ENCODE data around the gene USP10. TPM values are rescaled to one million over a fixed set of nuclear protein-coding genes. Genes with fewer than 3 reads are reported as not detected.

USP10 gene
- polyA plus RNA-seq, 6 donors from 2014 or later = 69.4 to 103 (median 96.4) TPM

DNA sequence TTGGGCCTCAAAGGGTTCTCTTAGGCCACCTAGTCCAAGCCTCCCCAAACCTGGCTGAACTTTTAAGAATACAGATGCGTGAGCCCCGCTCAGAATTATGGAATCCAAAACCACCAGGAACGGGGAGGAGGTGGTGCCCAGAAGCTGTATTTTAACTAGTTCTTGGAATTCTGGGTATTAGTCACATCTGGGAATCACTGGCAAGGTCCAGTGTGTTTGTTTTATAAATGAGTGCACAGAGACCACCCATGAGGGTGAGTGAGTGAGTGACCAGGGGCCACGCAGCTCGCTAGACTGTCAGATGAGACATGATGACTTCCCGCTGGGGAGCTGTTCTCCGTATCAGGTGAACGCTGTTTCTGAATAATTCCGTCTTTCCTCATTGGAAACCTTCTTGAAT is 37.3 kb upstream of the USP10 start:
- Mint-ChIP-seq H3K36me3 (peaks cover 17 to 22% of the 10 kb centered on the region in 2 donors), H3K27ac (no peak overlapping the region), H3K9me3 (no peaks in the 10 kb centered on the region), H3K27me3 (no peaks in the 10 kb centered on the region), H3K4me3 (no peak overlapping the region), H3K4me1 (peaks cover 28 to 62% (median 33%) of the 10 kb centered on the region in 3 donors)
- ATAC-seq (ENCODE audit: low read depth in 2 of 2) (no peak), DNase-seq (no peak)

DNA sequence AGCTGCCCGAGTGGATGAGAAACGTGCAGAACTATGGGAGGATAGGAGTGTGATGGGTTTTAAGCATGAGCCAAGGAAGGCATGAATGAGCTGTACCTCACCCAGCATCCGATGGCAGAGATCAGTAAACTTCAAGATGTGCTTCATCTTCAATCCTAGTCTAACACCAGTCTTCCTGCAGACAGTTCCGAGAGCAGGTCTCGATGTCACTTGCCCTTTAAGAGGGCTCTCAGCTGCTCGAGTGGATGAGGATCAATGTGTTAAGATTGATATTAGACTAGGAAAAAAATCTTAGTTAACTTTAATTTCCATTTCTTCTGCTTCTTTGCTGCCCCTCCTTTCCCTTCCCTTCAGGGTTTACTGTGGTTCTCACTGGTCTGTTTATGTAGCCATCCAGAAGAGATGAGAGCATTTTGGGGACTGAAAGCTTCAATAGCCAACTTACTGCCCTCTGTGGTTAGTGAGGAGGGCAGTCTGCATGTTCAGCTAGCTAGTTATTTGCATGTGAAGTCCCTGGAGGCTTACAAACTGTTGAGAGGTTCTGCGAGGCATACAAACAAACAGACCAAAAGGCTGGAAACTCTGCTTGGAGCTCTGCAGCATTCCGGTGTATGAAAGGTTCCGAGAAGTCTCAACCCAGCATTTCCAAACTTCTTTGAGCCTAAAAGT is 36.2 kb upstream of the USP10 start:
- ATAC-seq (ENCODE audit: low read depth in 2 of 2) (peak; percentile 65 to 92), DNase-seq (no peak)
- Mint-ChIP-seq H3K27ac (peak overlapping the region in 4 of 6 donors; percentile 19 to 78 (median 68)), H3K4me1 (peaks cover 23 to 56% (median 33%) of the 10 kb centered on the region in 3 donors), H3K27me3 (no peaks in the 10 kb centered on the region), H3K36me3 (peaks cover 11 to 22% of the 10 kb centered on the region in 2 donors), H3K9me3 (no peaks in the 10 kb centered on the region), H3K4me3 (peak overlapping the region in 7 of 8 donors; percentile 32 to 82 (median 42))

DNA sequence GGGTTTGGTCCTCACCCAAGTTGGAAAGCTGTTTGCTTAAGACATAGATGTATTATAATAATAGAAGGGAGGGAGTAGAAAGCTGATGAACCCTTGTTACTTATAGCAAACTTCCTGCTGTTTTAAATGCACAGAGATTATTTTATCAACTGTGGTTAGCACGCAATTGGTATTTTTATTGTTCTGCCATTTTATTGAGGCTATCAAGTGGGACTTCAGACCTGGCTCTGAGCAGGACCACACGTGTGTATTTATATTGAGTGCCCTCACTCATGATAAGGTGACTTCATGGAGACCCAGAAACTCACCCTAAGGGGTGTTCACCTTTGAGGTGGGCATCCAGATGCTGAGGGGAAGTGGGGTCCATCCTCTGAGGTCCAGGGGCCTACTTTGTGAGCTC is 34.4 kb upstream of the USP10 start:
- Mint-ChIP-seq H3K27me3 (no peaks in the 10 kb centered on the region), H3K9me3 (no peaks in the 10 kb centered on the region), H3K36me3 (peaks cover 9 to 11% of the 10 kb centered on the region in 2 donors), H3K4me3 (no peak overlapping the region), H3K27ac (no peak overlapping the region), H3K4me1 (peaks cover 23 to 46% (median 33%) of the 10 kb centered on the region in 3 donors)
- ATAC-seq (ENCODE audit: low read depth in 2 of 2) = no peak
- DNase-seq = no peak

DNA sequence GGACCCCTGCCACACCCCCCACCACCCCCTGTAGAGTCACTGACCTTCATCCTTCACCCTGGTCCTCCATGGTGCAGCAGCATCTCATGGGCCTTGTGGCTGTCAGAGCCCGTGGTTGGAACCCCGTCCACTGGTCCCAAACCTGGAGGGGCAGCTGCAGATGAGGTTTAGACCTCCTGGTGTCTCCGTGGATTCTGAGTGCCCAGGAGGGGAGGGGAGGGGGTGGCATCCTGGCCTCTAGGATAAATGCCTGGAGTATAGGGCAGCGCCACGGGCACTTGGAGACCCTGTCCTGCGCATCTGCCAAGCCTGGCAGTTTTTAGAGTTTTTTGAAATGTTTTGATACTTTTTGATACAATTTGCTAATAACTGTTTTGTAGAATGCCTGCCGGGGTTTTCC is 34.0 kb upstream of the USP10 start:
- Mint-ChIP-seq H3K4me1 (peaks cover 23 to 44% (median 33%) of the 10 kb centered on the region in 3 donors), H3K27ac (no peak overlapping the region), H3K27me3 (no peaks in the 10 kb centered on the region), H3K4me3 (no peak overlapping the region), H3K36me3 (peaks cover 8 to 11% of the 10 kb centered on the region in 2 donors), H3K9me3 (no peaks in the 10 kb centered on the region)
- DNase-seq (no peak), ATAC-seq (ENCODE audit: low read depth in 2 of 2) (no peak)

DNA sequence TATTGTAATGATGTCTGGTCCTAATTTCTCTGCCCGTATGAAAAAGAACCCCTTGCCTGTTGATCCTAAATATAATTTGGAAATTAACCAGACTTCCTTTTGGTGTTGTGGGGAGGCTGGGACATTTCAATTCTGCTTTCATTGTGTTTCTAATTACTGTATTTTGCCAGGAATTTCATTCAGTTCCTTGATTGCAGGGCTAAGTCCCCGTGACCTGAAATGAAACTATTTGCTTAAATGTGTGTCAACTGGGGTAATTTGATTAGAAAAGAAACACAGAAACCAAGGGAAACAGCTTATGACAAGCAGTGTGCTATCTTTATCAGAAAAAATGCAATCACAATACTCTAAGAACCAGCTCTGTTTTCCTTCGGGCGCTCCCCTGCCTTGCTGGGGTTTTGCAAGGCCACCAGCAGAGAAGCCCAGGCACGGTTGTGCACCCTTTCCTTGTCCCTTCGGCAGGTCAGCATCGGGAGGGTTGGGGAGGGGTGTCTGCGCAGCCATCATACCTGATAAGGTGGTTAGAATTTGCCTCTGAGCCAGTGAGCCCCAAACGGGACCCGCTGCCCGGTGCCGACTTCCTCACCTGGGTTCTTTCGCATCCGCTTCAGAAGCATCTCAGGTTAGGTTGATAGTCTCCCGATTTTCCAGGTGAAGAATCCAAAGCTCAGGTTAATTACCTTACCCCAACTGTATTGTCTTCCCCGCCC is 32.0 kb upstream of the USP10 start:
- Mint-ChIP-seq H3K4me1 (peaks cover 31 to 44% (median 32%) of the 10 kb centered on the region in 3 donors), H3K27me3 (no peaks in the 10 kb centered on the region), H3K9me3 (no peaks in the 10 kb centered on the region), H3K36me3 (peaks cover 0 to 8% of the 10 kb centered on the region in 2 donors), H3K4me3 (no peak overlapping the region), H3K27ac (peak overlapping the region in 2 of 6 donors; percentile 33 to 76)
- ATAC-seq (ENCODE audit: low read depth in 2 of 2) = no peak
- no peak for DNase-seq

DNA sequence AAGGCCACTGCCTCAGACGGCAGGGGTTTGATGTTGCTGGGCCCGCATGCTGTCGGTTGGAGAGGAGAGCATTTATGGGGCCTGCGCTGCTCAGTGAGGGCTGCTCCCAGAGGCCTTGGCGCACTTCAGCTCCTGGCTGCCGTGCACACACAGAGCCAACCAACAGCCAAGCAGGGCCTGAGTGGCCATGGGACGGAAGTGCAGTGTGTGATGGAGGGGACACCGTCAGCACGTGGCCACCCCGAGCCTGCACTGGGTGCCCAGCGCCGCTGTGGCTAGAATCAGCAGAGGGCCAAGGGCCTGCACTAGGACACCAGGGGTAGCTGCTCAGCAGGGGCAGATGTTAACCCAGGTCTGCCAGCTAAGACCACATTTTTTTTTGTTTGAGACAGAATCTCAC is 29.7 kb upstream of the USP10 start:
- ATAC-seq (ENCODE audit: low read depth in 2 of 2) = no peak
- peaks cover 0 to 3% of the 10 kb centered on the region in 2 donors for H3K36me3 Mint-ChIP-seq
- H3K4me3 Mint-ChIP-seq = no peak overlapping the region
- H3K9me3 Mint-ChIP-seq = no peaks in the 10 kb centered on the region
- no peaks in the 10 kb centered on the region for H3K27me3 Mint-ChIP-seq
- H3K27ac Mint-ChIP-seq = no peak overlapping the region
- DNase-seq = no peak
- H3K4me1 Mint-ChIP-seq = peaks cover 13 to 32% (median 17%) of the 10 kb centered on the region in 3 donors

DNA sequence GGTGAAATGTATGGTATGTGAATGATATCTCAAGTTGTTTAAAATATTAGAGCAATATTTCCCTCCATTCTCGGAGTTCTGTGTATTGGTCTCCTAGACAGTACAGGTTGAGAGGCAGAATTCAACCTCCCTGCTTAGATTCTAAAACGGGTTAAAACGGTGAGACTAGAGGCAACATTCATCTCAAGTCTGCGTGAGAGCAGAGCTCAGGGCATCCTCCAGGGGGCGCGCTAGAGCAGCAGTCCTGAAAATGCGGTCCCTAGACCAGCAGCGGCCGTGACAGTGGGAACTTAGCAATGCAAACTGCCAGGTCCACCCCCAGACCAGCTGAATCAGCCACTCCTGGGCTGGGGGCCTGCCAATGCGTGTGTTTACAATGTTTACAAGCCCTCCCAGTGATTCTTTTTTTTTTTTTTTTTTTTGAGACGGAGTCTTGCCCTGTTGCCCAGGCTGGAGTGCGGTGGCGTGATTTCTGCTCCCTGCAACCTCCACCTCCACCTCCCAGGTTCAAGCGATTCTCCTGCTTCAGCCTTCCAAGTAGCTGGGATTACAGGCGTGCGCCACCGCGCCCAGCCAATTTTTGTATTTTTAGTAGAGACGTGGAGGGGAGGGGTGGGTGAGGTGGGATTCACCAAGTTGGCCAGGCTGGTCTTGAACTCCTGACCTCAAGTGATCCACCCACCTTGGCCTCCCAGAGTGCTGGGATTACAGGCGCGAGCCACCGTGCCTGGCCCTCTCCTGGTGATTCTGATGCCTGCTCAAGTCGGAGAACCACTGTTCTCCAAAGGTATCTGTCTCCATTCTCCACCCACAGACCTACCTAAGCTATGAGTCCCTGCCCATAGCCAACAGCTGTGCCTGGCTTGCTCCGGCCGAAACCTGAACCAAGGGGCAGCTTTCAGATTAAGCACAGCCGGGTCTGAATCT is 27.3 kb upstream of the USP10 start:
- Mint-ChIP-seq H3K4me3 (peak overlapping the region in 1 of 8 donors; percentile 12), H3K9me3 (no peaks in the 10 kb centered on the region), H3K27me3 (no peaks in the 10 kb centered on the region), H3K4me1 (peaks cover 13 to 26% (median 17%) of the 10 kb centered on the region in 3 donors), H3K36me3 (no peaks in the 10 kb centered on the region), H3K27ac (peak overlapping the region in 4 of 6 donors; percentile 11 to 89 (median 60))
- DNase-seq = peak; percentile 65
- ATAC-seq (ENCODE audit: low read depth in 2 of 2) = peak; percentile 88 to 98

DNA sequence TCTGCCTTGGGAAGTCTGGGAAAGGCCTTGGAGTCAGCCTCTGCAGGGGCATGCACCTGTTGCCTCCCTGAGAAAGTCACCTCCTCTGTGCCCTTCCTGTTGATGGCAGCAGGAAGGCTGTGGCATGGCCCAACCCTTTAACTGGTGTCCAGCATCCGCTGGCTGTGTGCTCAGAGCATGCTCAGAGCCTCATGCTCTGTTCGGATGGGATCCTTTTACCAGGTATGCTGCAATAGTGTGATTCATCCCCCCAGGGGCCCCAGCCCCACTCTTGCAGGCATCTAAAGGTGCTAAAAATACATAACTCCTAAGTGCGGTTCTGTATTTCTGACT is 26.6 kb upstream of the USP10 start:
- peaks cover 13 to 26% (median 17%) of the 10 kb centered on the region in 3 donors for H3K4me1 Mint-ChIP-seq
- H3K4me3 Mint-ChIP-seq = peak overlapping the region in 1 of 8 donors; percentile 12
- no peaks in the 10 kb centered on the region for H3K9me3 Mint-ChIP-seq
- H3K36me3 Mint-ChIP-seq = no peaks in the 10 kb centered on the region
- DNase-seq (no peak), ATAC-seq (ENCODE audit: low read depth in 2 of 2) (no peak)
- H3K27ac Mint-ChIP-seq = no peak overlapping the region
- H3K27me3 Mint-ChIP-seq = no peaks in the 10 kb centered on the region

DNA sequence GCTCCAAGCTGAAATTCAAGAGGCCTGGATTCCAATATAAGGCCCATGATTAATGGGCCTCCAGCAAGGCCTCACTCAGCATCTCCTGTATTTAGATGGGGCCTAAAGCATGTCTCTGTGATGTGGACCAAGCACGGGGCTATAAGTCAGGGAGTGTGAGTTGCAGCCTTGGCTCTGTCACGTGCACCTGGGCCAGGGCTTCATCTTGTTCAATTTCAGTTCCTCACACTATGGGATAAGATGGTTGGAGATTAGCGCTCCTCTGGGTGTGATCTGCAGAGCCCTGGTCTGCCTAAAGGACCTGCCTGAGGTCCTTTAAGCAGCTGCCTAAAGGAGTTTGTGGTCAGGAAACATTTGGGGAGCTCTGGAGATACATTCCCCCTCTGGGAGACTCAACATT is 26.2 kb upstream of the USP10 start:
- H3K9me3 Mint-ChIP-seq = no peaks in the 10 kb centered on the region
- H3K27ac Mint-ChIP-seq = peak overlapping the region in 1 of 6 donors; percentile 62
- H3K36me3 Mint-ChIP-seq = no peaks in the 10 kb centered on the region
- no peak overlapping the region for H3K4me3 Mint-ChIP-seq
- no peaks in the 10 kb centered on the region for H3K27me3 Mint-ChIP-seq
- H3K4me1 Mint-ChIP-seq = peaks cover 13 to 25% (median 17%) of the 10 kb centered on the region in 3 donors
- ATAC-seq (ENCODE audit: low read depth in 2 of 2) (peak in 1 of 2 donors; percentile 45), DNase-seq (no peak)

DNA sequence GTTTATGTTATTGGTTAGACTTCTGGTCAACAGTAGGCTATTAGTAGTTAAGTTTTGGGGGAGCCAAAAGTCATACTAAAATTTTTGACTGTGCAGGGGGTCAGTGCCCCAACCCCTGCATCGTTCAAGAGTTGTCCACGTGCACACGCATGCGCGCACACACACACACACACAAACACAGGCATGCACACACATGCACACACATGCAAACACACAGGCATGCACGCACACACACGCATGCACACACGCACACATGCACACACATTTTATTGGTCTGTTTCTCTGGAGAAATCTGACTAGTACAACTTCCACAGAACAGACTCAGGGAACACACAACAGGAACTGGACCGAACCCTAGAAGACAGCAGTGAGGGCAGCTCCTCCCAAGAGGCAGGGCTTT is 24.4 kb upstream of the USP10 start:
- Mint-ChIP-seq H3K27me3 (peaks cover 0 to 8% (median 0%) of the 10 kb centered on the region in 3 donors), H3K4me3 (no peak overlapping the region), H3K27ac (no peak overlapping the region), H3K4me1 (peaks cover 13 to 24% (median 17%) of the 10 kb centered on the region in 3 donors), H3K36me3 (no peaks in the 10 kb centered on the region), H3K9me3 (no peaks in the 10 kb centered on the region)
- DNase-seq = no peak
- no peak for ATAC-seq (ENCODE audit: low read depth in 2 of 2)

DNA sequence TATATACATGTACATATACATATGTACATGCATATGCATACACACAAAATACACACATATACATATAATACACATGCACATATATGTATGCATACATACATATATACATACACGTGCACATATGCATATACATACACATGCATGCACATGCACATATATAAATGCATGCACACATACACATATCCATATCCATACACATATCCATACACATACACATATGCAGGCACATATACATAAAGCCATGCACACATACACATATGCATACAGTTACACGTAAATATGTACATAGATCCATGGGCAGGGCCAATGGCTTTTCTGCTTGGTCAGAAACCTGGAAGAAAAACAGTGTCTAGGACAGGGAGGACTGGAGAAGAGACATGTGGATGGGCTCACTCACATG is 23.9 kb upstream of the USP10 start:
- Mint-ChIP-seq H3K9me3 (no peaks in the 10 kb centered on the region), H3K27me3 (peaks cover 0 to 12% (median 0%) of the 10 kb centered on the region in 3 donors), H3K4me1 (peaks cover 13 to 24% (median 17%) of the 10 kb centered on the region in 3 donors), H3K4me3 (no peak overlapping the region), H3K36me3 (no peaks in the 10 kb centered on the region), H3K27ac (no peak overlapping the region)
- DNase-seq (no peak), ATAC-seq (ENCODE audit: low read depth in 2 of 2) (no peak)

DNA sequence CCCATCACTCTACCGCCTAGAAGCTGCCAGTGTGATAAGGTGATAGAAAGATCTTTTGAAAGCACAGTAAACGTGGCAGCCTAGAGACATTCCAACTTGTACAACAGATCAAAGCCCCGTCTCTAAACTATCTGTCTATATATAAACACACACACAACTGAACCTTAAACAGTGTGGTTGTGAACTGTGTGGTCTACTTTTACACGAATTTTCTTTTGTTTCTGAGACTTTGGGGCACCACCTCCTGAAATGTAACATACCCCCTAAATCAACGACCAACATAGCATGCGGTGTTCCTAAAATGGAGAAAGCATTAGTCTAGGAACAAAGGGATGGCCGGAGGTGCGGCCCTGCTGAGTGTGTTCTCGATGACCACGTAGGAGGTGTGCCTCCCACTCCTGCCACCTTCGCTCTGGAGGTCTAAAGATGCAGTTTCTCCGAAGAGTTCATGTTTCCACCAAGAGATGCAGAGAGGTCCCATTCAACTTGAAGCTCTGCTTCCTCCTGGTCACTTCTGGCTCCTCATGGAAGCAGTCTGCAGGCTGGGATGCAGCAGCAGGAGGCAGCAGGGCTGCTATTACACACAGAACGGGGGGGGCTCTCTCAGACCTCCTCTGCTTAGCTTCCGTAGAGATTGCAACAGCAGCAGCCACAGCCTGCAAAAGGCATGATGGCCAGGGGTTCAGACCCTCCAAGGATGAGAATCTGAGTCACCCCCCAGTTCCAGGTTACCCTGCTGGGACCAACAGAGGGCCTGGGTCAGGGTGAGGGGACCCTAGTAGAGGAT is 22.6 kb upstream of the USP10 start:
- Mint-ChIP-seq H3K36me3 (no peaks in the 10 kb centered on the region), H3K9me3 (no peaks in the 10 kb centered on the region), H3K4me3 (no peak overlapping the region), H3K27me3 (peaks cover 0 to 20% (median 0%) of the 10 kb centered on the region in 3 donors), H3K4me1 (peaks cover 5 to 17% (median 12%) of the 10 kb centered on the region in 3 donors), H3K27ac (no peak overlapping the region)
- no peak for ATAC-seq (ENCODE audit: low read depth in 2 of 2)
- no peak for DNase-seq

DNA sequence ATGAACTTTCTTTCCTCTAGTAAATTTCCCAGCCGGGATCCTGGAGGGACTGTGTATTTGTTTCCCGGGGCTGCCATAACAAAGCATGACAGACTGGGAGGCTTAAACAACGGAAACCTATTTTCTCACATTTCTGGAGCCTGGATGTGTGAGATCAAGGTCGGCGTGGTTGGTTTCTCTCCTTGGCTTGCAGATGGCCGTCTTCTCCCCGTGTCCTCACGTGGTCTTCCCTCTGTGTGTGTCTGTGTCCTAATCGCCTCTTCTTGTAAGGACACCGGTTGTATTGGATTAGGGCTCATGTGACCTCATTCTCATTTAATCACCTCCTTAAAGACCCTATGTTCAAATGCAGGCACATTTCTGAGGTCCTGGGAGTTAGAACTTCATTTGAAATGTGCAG is 22.0 kb upstream of the USP10 start:
- Mint-ChIP-seq H3K36me3 (no peaks in the 10 kb centered on the region), H3K9me3 (no peaks in the 10 kb centered on the region), H3K4me1 (peaks cover 4 to 10% (median 9%) of the 10 kb centered on the region in 3 donors), H3K27ac (no peak overlapping the region), H3K27me3 (peaks cover 0 to 23% (median 0%) of the 10 kb centered on the region in 3 donors), H3K4me3 (no peak overlapping the region)
- ATAC-seq (ENCODE audit: low read depth in 2 of 2) (no peak), DNase-seq (no peak)

All from naive B cell (primary cell).